Measurements from ENCODE around the gene MAEA.

MAEA gene

DNA sequence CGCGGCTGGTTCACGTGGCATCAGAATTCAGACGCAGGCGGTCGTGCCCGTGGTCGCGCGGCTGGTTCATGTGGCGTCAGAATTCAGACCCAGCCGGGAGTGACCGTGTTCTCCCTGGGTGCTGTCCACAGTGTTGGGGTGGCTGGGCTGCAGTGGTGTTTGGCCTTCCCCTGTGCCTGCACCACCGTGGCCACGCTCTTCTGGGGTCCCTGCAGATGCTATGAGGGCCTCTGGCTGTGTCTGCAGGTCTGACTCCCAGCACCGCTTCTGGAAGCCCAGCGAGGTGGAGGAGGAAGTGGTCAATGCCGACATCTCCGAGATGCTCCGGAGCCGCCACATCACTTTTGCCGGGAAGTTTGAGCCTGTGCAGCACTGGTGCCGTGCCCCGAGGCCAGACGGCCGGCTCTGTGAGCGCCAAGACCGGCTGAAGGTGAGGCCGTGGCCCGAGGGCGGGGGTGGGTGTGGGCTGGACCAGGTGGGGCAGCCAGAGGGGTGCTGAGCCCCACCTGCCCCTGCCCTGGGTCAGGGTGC lies 90.2 kb downstream of the MAEA start:
- no peak for DNase-seq (ENCODE audit: low read depth)

DNA sequence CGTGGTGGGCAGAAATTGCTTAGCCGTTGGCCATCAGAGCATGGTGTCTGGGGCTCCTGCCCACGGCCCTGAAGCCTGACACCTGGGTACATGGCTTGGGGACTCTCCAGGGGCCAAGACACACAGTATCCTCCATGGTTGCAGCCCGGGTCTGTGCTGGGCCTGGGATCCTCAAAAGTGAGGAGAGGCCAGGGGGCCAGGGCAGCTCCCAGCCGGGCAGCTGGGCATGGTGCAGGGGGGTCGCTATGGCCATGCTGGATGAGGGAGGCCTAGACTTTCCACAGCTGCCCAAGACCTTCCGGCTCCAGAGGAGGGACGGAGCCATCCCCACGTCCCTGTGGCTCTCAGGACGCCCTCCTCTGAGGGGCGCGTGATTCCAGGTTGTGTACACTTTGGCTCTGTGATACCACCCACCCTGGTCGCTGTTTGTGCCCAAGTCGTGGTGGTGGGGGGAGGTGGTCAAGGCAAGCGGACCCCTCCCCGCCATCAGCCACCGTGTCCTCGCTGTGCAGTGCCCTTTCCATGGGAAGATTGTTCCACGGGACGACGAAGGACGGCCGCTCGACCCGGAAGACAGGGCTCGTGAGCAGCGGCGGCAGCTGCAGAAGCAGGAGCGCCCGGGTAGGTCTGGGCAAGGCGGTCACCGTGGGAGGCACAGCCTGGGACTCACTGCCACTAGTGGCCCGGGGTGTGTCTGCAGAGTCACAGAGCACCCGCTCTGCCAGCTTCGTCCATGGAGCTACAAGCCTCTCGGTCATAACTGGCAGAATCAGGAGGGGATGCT lies 90.9 kb downstream of the MAEA start:
- DNase-seq (ENCODE audit: low read depth): no peak

- no peak for DNase-seq (ENCODE audit: low read depth)
Measured at GRCh38 chr4:1381181-1381621, 91.5 kb downstream of the MAEA start.

- DNase-seq (ENCODE audit: low read depth): no peak
Measured at GRCh38 chr4:1381944-1382541, 92.4 kb downstream of the MAEA start.

GRCh38 chr4:1382776-1383727 lies 93.4 kb downstream of the MAEA start:
- no peak for DNase-seq (ENCODE audit: low read depth)

DNA sequence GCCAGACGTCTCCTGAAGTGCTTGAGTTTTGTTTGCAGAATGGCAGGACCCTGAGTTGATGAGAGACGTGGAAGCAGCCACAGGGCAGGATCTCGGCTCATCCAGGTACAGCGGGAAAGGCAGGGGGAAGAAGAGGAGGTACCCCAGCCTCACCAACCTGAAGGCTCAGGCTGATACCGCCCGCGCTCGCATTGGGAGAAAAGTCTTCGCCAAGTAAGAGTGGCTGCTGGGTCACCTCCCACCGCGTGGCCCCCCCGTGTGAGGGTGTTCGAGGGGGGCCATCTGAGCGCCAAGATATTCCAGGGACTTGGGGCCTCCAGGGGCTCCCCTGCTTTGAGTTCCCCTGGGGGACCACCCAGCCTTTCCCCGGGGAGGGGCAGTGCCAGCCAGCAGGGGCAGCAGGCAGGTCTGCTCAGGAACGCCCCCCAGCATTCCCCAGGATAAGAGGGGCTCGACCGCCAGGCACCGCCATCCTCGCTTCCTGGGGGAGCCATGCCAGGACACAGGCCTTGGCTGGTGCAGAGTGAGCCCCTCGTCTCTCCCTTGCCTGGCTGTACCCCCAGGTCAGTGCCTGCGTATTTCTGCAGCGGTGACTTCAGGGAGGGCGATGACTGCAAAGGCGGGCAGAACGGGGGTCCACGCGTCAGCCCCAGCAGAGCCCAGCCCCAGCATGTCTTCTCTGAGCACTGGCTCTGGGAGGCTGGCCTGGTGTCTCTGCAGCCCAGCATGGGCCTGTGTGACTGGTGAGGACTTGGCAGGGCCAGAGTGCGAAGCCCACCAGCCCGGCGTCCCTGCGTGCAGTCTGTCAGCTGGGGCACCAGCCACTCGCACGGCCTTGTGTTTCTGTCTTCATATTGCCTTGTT lies 94.3 kb downstream of the MAEA start:
- DNase-seq (ENCODE audit: low read depth): no peak

GRCh38 chr4:1384675-1385372 lies 95.1 kb downstream of the MAEA start:
- DNase-seq (ENCODE audit: low read depth): no peak

DNA sequence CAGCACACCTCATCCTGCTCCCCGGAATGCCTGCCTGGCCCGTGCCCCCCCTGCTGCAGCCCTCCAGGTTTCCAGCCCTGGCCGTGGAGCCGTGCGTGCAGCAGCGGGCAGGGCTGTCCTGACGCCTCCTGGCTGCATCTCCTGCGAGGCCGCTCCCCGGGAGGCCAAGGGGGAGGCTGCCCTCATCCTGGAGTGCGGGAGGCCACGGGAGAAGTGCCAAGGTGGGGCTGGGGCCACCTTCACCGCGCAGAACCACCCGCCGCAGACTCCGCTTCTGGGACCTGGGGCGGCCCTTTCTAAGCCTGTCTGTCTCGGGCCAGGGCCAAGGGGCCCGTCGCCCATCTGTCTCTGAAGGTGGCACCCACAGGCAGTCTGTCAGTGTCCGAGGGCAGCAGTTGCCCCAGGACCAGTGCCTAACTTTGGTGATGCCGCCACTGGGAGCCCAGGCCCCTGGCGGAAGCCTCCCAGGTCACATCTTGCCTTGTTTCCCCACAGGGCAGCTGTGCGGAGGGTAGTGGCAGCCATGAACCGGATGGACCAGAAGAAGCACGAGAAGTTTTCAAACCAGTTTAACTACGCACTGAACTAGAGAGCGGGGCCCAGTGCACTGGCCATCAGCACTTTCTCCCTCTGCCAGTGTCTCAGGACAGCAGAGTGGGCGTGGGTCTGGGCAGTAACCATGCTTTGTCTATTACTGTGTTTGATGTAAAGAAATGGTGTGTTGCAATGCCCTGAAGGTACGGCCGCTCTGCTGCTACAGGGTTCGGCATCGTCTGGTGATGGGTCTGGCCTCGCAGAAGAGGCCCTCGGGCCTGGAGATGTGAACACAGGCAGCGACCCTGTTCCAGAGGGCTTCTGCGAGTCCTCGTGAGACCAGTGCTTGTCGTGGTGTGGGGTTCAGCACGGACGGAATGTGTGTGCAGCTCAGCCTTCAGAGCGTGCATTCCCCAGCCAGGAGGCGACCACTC lies 96.0 kb downstream of the MAEA start:
- no peak for DNase-seq (ENCODE audit: low read depth)
